Measurements from ENCODE around the gene KCTD17.

KCTD17 gene

GRCh38 chr22:37021041-37021440 lies 30.5 kb upstream of the KCTD17 start:
- no peak for DNase-seq

DNA sequence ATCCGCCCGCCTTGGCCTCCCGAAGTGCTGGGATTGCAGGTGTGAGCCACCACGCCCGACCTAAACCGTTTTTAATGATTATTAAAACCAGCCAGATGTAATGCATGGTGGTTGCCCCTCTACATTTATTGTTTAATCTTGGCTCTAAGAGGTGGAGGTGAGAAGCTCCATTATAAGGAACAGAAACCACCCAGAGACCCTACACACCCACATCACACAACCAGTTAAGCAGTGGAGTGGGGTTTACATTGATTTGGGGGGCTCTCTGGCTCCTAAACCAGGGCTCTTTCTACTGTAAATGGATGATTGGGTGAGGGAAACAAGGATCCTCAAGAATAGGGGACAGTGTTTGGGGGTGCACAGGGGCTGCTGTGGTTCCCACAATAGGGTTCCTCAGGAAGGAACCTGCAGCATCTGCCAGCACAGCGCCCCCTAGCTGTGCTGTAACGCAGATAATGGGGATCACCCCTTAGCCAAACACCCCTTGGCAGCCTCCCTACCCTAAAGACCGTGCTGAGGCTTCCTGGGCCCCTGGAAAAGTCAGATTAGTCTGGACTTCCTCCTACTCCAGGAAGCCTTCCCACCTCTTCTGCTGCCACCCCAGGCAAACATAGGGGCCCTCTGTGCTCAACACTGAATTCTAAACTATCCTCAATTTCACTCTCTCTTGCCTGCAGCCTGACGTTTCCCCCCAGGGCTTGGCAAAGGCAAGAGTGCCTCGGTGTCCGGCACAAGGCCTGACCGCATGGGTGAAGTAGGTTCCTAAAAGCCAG lies 29.6 kb upstream of the KCTD17 start:
- no peak for DNase-seq

GRCh38 chr22:37022483-37023337 lies 28.8 kb upstream of the KCTD17 start:
- no peak for DNase-seq

DNA sequence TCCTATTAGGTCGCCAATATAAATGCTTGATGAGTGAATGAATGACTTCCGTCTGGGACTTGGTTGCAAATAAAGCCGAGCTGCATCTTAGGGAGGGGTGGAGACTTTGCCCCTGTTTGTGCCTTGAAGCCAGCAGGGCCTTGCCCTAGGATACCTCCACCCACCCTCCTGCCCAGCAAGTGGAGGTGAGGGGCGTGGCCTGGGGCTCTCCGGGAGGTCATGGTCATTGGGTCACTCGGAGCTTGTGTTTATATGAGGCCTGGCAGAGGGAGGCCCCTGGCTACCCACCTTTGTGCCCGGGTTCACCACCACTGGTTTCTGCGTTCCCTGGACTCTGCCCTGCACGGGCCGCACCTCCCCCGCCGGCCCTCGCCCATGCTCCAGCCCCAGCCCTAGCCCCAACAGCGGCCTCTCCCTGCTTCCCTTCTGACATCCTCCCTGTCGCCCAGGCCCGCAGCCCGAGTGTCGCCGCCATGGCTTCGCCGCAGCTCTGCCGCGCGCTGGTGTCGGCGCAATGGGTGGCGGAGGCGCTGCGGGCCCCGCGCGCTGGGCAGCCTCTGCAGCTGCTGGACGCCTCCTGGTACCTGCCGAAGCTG lies 27.7 kb upstream of the KCTD17 start:
- no peak for DNase-seq

- no peak for DNase-seq
Observed at GRCh38 chr22:37024339-37025157, 27.0 kb upstream of the KCTD17 start.

GRCh38 chr22:37025500-37026070 lies 26.0 kb upstream of the KCTD17 start:
- no peak for DNase-seq

DNA sequence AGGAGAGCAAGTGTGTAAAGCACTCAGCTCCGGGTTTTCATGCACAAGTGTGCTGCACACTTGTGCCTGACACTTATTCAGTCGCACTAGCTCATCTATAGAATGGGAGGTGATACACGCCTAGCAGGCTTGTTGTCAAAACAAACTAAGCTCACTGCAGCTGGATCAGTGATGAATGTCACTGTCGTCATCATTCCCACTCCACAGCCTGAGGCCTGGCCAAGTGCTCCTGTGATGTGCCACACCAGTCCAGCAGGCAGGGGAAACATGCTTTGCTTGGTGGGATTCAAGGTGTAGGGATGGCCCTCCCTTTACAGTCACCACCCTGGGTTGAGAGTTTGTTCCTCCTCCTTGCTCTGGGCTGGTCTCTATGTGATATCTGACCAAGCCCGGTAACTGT lies 25.2 kb upstream of the KCTD17 start:
- DNase-seq = no peak

DNA sequence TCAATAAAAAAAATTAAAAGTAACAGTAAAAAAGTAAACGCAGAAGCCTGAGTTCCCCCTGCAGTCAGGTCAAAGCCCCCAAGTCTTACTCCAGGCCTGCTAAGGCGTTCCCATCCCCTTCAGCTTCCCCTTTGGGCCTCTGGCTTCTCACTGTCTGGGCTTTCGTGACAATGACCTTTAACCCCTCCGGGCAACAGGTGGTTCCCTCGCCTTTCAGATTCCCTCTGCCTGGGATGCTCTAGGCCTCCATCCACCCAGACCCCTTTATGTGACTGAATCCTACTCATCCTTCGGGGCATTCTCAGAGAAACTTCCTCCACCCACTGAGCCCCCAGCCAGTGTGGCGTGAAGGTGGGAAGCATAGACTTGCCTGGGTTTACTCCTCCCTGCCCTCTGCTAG lies 24.0 kb upstream of the KCTD17 start:
- no peak for DNase-seq

DNA sequence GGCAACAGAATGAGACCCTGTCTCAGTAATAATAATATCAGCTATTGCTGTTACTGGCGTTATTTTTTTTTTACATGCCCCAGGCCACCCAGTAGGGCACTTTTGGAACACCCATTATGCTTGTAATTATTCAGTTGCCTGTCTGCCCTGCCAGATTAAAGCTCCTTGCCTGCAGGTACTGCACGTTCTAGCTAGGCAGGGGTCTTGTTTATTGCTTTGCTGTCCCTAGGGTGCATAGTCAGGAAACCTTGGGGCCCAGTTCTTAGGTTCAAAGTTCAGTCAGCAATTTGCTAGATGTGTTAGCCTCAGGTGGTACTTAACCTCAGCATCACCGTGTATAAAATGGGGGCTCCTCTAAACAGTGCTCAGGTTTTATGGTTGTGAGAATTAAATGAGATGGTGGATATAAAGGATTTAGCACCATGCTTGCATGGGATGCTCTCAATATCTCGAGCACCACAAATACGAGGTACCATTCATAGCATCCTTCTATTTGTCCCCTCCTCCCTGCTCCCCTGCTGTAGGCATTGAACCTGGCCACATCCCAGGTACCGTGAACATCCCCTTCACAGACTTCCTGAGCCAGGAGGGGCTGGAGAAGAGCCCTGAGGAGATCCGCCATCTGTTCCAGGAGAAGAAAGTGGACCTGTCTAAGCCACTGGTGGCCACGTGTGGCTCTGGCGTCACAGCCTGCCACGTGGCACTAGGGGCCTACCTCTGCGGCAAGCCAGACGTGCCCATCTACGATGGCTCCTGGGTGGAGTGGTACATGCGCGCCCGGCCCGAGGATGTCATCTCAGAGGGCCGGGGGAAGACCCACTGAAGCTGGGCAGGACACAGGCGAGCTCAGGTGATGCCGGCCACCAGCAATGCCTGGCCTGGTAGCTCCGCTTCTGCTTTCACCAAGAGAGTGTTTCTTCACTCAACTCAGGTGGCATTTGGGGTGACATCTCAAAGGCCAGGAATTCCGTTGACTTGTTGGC lies 22.6 kb upstream of the KCTD17 start:
- no peak for DNase-seq

DNA sequence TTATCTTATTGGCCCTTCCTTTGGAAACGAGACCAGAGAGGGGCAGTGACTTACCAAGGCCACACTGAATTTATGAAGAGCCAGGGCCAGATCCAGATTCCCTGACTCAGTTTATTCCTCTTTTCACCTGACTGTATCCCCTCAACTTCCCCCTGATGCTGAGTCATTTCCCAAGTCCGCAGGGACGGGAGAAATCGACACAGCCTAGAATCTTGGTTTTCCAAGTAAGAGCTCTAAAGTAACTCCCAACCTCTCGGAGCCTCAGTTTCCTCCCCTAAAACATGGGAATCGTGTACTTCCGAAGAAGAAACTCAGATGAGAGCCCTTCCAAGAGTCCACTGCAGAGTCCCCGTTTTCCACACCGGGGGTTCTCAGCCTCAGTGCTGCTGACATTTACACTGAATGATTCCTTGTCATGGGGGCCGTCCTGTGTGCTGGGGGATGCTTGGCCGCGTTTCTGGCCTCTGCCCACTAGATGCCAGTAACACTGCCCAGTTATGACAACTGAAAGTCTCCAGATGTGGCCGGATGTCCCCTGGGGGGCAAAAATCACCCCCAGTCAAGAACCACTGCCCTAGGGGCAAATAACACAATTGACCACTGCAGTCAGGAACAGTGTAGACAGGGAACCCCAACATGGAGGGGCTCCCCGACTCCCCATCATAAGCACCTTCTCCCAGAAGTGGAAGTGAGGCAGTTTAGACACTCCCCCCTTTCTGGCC lies 20.8 kb upstream of the KCTD17 start:
- DNase-seq = no peak

DNA sequence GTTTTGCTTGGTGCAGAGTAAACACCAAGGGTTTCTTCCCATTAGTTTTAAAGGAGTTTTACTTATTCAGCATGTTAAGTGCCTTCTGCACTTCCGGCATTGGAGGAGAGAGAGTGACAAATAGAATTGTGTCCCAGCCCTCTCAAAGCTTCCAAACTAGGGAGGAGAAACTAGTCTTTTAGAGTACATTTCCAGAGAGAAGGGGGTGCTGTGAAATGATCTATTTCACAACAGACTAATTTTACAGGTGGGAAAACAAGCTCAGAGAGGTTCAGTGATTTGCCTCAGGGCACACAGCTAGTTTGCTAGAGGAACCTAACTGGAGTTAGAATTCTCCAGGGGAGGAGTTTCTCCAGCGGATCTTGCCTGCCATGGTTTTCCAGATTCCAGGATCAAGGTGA lies 19.4 kb upstream of the KCTD17 start:
- DNase-seq = no peak

DNA sequence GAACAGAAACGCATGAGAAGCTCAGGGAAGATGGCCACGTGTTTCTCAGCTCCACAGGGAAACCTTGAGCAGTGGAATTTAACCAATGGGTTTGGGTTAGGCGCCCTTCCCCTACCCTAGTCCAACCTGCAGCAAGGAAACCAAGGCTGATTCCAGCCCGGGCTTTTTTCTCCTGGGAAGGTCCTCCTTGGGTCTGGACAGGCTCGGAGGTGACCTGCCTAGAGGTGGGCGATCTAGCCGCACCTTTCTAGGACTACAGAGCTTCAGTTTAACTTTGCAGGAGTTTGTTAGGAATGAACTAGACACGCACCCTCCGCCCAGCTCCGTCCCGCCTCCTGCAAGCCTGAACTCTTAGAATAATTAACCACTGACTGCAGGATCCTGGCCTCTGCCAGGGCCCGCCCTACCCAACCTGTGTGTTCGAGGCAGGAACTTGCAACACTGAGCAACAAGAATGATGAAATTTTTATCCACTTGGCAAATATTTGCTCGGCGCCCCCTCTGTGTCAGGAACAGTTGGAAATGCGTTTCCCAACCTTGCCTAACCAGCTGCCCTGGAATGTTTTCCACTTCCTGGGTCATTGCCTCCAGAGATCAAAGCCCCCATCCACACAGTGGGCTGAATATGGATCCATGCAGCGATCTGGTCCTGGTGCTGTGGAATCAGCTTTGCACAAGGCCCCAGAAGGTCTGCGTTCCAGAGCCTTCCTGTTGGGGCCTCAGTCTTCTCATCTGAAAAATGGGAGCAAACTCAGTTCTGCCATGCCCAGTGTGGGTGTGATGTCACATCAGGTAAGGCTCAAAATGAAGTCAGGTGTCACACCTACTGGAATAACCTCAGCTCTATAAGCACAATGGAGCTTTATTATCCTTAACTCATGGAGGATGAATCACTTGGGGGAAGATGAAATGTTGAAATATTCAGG lies 18.7 kb upstream of the KCTD17 start:
- no peak for DNase-seq

DNA sequence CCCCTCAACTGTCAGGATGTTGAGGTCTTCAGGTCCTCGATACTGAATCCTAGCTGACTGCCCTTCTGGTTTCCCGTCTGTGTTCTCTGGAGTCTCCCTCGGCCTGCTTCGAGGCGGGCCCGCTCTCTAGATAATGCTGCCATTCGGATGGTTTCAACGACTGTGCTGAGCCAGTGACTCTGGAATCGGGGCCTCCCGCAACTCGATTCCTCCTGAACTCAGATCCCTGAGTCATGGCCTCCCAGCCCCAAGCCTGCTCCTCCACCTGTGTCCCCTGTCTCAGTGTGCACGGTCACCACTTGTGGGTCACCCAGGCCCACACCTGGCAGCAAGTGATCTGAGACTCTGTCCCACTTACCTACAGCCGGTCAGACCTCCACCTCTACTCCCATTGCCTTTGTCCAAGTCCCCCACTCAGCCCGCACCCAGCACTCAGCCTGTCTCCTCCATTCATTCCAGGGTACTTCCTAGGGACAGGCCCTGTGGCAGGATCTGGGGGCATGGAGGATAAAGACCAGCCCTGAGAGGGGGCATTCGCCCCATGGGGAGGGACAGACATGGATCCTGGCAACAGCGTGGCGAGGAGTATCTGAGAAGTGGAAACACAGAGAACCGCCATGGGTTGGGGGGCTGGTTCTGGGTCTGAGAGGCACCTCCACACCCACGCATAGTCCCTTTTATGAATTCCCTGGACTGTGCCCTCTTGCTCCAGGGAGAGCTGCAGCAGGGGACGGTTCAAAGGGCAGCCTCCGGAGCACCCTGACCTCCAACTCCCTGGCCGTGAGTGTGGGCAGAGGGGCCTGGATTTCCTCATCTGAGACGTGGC lies 17.7 kb upstream of the KCTD17 start:
- DNase-seq = no peak

DNA sequence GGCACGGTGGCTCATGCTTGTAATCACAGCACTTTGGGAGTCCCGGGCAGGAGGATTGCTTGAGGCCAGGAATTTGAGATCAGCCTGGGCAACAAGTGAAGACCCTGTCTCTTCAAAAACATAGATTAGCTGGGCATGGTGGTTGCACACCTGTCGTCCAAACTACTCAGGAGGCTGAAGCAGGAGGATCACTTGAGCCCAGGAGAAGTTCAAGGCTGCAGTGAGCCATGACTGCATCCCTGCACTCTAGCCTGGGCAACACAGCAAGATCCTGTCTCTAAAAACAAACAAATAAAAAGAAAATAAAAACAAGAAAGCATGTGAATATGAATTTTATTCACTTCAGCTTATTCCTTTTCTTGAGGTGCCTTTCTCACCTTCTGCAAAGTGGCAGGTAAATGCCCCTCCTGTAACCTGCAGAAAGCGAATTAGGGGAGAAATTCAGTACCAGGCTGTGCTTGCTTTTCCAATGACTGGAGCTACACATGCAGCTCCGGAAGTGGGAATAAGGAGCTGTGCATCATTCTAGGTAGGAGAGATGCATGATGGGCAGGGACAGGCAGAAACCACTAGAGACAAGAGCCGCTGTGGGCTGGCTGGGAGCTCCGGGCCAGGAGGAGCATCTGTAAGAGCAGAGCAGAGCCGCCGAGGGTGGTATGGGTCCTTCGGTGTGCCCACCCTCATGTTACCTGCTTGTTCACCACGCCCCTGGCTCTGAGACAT lies 14.7 kb upstream of the KCTD17 start:
- no peak for DNase-seq

DNA sequence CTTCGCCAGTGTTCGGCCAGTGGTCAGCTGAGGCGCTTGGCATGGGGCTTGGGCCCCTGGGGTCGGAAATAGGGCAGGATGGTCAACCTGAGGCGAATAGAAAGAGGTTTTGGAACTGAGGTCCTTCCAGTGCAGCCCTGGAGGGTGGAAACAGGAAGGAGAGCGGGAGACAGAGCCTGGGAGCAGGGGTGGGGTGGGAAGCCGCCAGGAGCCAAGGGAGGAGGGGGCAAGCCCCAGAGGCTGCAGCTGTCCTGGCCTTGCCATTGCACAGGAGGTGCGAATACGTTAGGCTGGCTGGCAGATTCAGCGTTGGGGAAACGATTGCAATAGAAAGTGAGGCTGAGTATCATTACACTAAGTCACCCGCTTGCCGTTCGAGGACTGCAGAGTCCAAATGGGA lies 13.9 kb upstream of the KCTD17 start:
- no peak for DNase-seq

GRCh38 chr22:37039466-37039865 lies 12.1 kb upstream of the KCTD17 start:
- no peak for DNase-seq

DNA sequence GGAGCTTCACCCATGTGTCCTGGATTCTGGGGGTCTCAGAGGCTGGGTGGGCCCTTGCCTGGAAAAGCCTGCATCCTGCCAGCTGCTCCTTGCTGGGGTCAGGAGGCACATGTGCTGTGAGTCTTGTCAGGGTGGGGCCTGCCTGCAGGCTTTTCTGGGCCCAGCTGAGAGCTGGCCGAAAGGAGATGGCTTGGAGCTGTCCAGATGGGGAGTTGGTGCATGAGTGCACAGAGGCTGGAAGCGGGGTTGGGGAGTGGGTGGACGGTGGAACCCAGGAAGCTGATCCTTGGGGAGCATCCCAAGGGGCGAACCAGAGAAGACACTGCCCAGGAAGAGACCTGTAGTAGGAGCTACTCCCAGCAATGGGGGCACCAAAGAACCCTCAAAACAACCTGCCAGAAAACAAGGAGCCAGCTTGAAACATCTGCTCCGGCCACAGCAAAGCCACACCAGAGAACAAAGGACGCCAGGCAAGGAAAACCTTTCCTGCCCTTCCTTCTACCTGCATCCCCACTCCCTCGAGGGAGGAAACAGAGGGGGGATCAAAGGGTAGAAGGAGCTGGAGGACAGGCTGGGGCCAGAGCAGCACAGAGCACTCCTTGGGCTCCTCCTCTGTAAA lies 8.2 kb upstream of the KCTD17 start:
- no peak for DNase-seq

Measured in DMS153 (cell line).